ENCODE measurements around the gene ENPP6.

ENPP6 gene

DNA sequence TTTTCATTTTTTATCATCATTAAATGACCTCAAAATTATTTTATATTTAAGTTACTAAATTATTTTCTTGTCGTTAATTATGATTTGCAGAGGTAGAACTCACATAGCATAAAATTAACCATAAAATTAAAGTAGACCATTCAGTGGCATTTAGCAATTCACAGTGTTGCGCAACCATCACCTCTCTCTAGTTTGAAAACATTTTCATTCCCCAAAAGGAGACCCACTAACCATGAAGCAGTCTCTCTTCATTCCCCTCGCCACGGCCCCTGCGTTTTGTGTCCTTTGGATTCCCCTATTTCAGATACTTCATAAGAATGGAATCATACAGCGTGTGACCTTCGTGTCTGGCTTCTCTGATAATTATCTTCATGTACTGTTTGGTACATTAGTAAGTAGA is 154.9 kb downstream of the ENPP6 start:
- Histone ChIP-seq H3K27me3 (ENCODE audit: insufficient read depth, low read length) (peaks cover 2% of the 10 kb centered on the region; the same call in 1 of the 2 replicates), H3K9me3 (ENCODE audit: low read length) (no peaks in the 10 kb centered on the region), H4K20me1 (ENCODE audit: insufficient read depth, low read length) (no peaks in the 10 kb centered on the region), H2AFZ (ENCODE audit: low read length) (no peak overlapping the region), H3K4me1 (ENCODE audit: insufficient read depth, low read length, severe bottlenecking) (no peaks in the 10 kb centered on the region), H3K27ac (ENCODE audit: low read depth, low read length, poor library complexity, severe bottlenecking) (no peak overlapping the region), H3K4me2 (ENCODE audit: low read length) (no peak overlapping the region), H3K9ac (ENCODE audit: low read length) (no peak overlapping the region), H3K9me2 (ENCODE audit: low read depth, low read length) (no peaks in the 10 kb centered on the region), H3F3A (ENCODE audit: insufficient read depth, low read length) (no peaks in the 10 kb centered on the region), H3K4me3 (ENCODE audit: low read depth, low read length, poor library complexity, severe bottlenecking) (no peak overlapping the region), H3K36me3 (ENCODE audit: insufficient read depth, low read length) (no peaks in the 10 kb centered on the region), H3K79me2 (ENCODE audit: insufficient read depth, low read length) (no peaks in the 10 kb centered on the region)
- TF ChIP-seq, protein P1, sequence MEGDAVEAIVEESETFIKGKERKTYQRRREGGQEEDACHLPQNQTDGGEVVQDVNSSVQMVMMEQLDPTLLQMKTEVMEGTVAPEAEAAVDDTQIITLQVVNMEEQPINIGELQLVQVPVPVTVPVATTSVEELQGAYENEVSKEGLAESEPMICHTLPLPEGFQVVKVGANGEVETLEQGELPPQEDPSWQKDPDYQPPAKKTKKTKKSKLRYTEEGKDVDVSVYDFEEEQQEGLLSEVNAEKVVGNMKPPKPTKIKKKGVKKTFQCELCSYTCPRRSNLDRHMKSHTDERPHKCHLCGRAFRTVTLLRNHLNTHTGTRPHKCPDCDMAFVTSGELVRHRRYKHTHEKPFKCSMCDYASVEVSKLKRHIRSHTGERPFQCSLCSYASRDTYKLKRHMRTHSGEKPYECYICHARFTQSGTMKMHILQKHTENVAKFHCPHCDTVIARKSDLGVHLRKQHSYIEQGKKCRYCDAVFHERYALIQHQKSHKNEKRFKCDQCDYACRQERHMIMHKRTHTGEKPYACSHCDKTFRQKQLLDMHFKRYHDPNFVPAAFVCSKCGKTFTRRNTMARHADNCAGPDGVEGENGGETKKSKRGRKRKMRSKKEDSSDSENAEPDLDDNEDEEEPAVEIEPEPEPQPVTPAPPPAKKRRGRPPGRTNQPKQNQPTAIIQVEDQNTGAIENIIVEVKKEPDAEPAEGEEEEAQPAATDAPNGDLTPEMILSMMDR (IDR thresholded peaks at IDR 0.05; ENCODE audit: low read length) = no peak
- no peak for TF ChIP-seq EZH2 (IDR thresholded peaks at IDR 0.05; ENCODE audit: borderline replicate concordance, low read length)

DNA sequence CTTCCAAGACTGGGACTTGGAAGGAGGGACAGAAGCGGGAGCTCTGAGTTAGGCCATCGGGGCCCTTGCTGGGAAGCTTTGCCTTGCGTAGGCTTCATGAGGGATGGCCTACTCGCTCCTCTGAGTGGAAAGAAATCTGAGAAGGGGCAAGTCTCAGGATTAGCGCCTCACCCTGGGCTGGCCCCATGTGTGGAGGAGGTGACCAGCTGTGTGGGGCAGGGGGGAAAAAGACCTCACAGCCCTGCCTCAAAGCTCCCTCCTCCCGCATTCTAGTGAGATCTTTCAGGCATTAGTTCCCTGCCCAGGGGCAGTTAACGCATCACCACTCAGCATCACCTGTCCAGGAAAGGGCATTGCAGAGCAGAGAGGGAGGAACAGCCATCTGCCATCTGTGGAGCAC is 156.1 kb downstream of the ENPP6 start:
- TF ChIP-seq, protein P1 (IDR thresholded peaks at IDR 0.05; ENCODE audit: low read length) = no peak
- TF ChIP-seq EZH2 (IDR thresholded peaks at IDR 0.05; ENCODE audit: borderline replicate concordance, low read length) = no peak
- H3F3A ChIP-seq (ENCODE audit: insufficient read depth, low read length) = no peaks in the 10 kb centered on the region
- H3K4me2 ChIP-seq (ENCODE audit: low read length) = no peak overlapping the region
- no peaks in the 10 kb centered on the region for H4K20me1 ChIP-seq (ENCODE audit: insufficient read depth, low read length)
- no peaks in the 10 kb centered on the region for H3K79me2 ChIP-seq (ENCODE audit: insufficient read depth, low read length)
- H3K27me3 ChIP-seq (ENCODE audit: insufficient read depth, low read length) = 0 out of 2 replicates have a peak, but pooled peaks cover 2% of the 10 kb centered on the region
- no peaks in the 10 kb centered on the region for H3K36me3 ChIP-seq (ENCODE audit: insufficient read depth, low read length)
- no peak overlapping the region for H2AFZ ChIP-seq (ENCODE audit: low read length)
- H3K4me3 ChIP-seq (ENCODE audit: low read depth, low read length, poor library complexity, severe bottlenecking) = no peak overlapping the region
- no peak overlapping the region for H3K27ac ChIP-seq (ENCODE audit: low read depth, low read length, poor library complexity, severe bottlenecking)
- H3K9me3 ChIP-seq (ENCODE audit: low read length) = no peaks in the 10 kb centered on the region
- no peaks in the 10 kb centered on the region for H3K9me2 ChIP-seq (ENCODE audit: low read depth, low read length)
- H3K4me1 ChIP-seq (ENCODE audit: insufficient read depth, low read length, severe bottlenecking) = no peaks in the 10 kb centered on the region
- no peak overlapping the region for H3K9ac ChIP-seq (ENCODE audit: low read length)

DNA sequence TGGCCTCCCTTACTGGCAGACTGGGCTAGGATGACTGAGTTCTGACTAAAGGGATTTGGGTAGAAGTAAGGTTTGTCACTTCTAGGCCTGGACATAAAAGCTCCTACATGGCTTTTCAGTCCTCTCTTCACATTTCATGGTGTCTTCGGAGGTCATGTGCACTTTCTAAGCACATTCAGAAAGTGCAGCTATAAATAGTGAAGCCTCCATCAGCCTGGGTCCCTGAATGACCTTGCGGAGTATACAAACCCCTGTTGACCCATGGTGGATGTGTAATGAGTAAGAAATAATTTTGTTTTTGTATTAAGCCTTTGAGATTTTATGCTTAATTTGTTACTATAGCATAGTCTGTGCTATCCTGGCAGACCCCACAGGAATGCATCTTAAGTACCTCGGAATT is 158.6 kb downstream of the ENPP6 start:
- TF ChIP-seq EZH2 (IDR thresholded peaks at IDR 0.05; ENCODE audit: borderline replicate concordance, low read length) = no peak
- TF ChIP-seq, protein P1 (IDR thresholded peaks at IDR 0.05; ENCODE audit: low read length) = no peak
- no peak overlapping the region for H3K4me2 ChIP-seq (ENCODE audit: low read length)
- H4K20me1 ChIP-seq (ENCODE audit: insufficient read depth, low read length) = no peaks in the 10 kb centered on the region

More for the DNA sequence above, 158.6 kb downstream of the ENPP6 start:
- H3F3A ChIP-seq (ENCODE audit: insufficient read depth, low read length) = no peaks in the 10 kb centered on the region
- H2AFZ ChIP-seq (ENCODE audit: low read length) = no peak overlapping the region
- H3K27ac ChIP-seq (ENCODE audit: low read depth, low read length, poor library complexity, severe bottlenecking) = no peak overlapping the region
- H3K9me3 ChIP-seq (ENCODE audit: low read length) = no peaks in the 10 kb centered on the region
- H3K9ac ChIP-seq (ENCODE audit: low read length) = no peak overlapping the region
- H3K4me3 ChIP-seq (ENCODE audit: low read depth, low read length, poor library complexity, severe bottlenecking) = no peak overlapping the region
- no peaks in the 10 kb centered on the region for H3K9me2 ChIP-seq (ENCODE audit: low read depth, low read length)
- no peaks in the 10 kb centered on the region for H3K79me2 ChIP-seq (ENCODE audit: insufficient read depth, low read length)
- no peaks in the 10 kb centered on the region for H3K4me1 ChIP-seq (ENCODE audit: insufficient read depth, low read length, severe bottlenecking)
- 0 out of 2 replicates have a peak, but pooled peaks cover 2% of the 10 kb centered on the region for H3K27me3 ChIP-seq (ENCODE audit: insufficient read depth, low read length)
- no peaks in the 10 kb centered on the region for H3K36me3 ChIP-seq (ENCODE audit: insufficient read depth, low read length)
